Measurements from ENCODE around the gene DLG5.

Gene DLG5

GRCh38 chr10:77902159-77902558 is 24.4 kb downstream of the DLG5 start:
- Histone ChIP-seq H3K4me3 (ENCODE audit: low read depth, low read length) (no peak overlapping the region), H3K9ac (ENCODE audit: low read depth, low read length) (no peak overlapping the region), H3K9me3 (ENCODE audit: control insufficient read depth, insufficient read depth, low read length) (no peaks in the 10 kb centered on the region), H3K27me3 (ENCODE audit: control insufficient read depth, insufficient read depth, low read length) (no peaks in the 10 kb centered on the region), H3K27ac (ENCODE audit: low read depth, low read length) (no peak overlapping the region), H3K4me1 (ENCODE audit: control insufficient read depth, insufficient read depth, low read length) (peaks cover 10% of the 10 kb centered on the region), H3K36me3 (ENCODE audit: control insufficient read depth, insufficient read depth, low read length) (no peaks in the 10 kb centered on the region; the same call in 1 of the 2 replicates)

GRCh38 chr10:77901743-77902142 is 24.8 kb downstream of the DLG5 start:
- Histone ChIP-seq H3K36me3 (ENCODE audit: control insufficient read depth, insufficient read depth, low read length) (no peaks in the 10 kb centered on the region; the same call in 1 of the 2 replicates), H3K27me3 (ENCODE audit: control insufficient read depth, insufficient read depth, low read length) (no peaks in the 10 kb centered on the region), H3K27ac (ENCODE audit: low read depth, low read length) (no peak overlapping the region), H3K4me3 (ENCODE audit: low read depth, low read length) (no peak overlapping the region), H3K4me1 (ENCODE audit: control insufficient read depth, insufficient read depth, low read length) (peaks cover 10% of the 10 kb centered on the region), H3K9me3 (ENCODE audit: control insufficient read depth, insufficient read depth, low read length) (no peaks in the 10 kb centered on the region), H3K9ac (ENCODE audit: low read depth, low read length) (no peak overlapping the region)

GRCh38 chr10:77899690-77900089 is 26.9 kb downstream of the DLG5 start:
- H3K36me3 ChIP-seq (ENCODE audit: control insufficient read depth, insufficient read depth, low read length): no peaks in the 10 kb centered on the region; the same call in 1 of the 2 replicates
- H3K27ac ChIP-seq (ENCODE audit: low read depth, low read length): no peak overlapping the region
- no peak overlapping the region for H3K4me3 ChIP-seq (ENCODE audit: low read depth, low read length)
- no peaks in the 10 kb centered on the region for H3K27me3 ChIP-seq (ENCODE audit: control insufficient read depth, insufficient read depth, low read length)
- peaks cover 10% of the 10 kb centered on the region for H3K4me1 ChIP-seq (ENCODE audit: control insufficient read depth, insufficient read depth, low read length)
- no peak overlapping the region for H3K9ac ChIP-seq (ENCODE audit: low read depth, low read length)
- H3K9me3 ChIP-seq (ENCODE audit: control insufficient read depth, insufficient read depth, low read length): no peaks in the 10 kb centered on the region

DNA sequence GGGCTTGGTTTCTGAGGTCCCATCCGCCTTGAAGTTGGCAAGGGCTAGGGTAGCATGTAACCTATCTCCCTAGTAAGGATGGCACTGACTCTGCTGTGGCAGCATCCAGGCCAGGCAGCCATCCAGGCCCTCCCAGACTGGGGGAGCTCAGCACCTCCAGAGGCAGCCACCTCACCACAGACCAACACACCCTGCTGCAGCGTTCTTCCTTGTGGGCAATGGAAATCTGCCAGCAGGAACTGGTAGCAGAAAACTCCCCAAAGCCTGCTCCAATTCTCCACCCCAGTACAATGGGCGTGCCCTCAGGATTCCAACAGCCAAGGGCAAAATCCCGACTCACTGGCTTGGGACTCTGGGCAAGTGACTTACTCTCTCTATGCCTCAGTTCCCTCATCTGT is 27.5 kb downstream of the DLG5 start:
- no peaks in the 10 kb centered on the region; the same call in 1 of the 2 replicates for H3K36me3 ChIP-seq (ENCODE audit: control insufficient read depth, insufficient read depth, low read length)
- H3K9ac ChIP-seq (ENCODE audit: low read depth, low read length): no peak overlapping the region
- no peaks in the 10 kb centered on the region for H3K27me3 ChIP-seq (ENCODE audit: control insufficient read depth, insufficient read depth, low read length)
- H3K4me1 ChIP-seq (ENCODE audit: control insufficient read depth, insufficient read depth, low read length): peaks cover 12% of the 10 kb centered on the region
- no peak overlapping the region for H3K4me3 ChIP-seq (ENCODE audit: low read depth, low read length)
- H3K9me3 ChIP-seq (ENCODE audit: control insufficient read depth, insufficient read depth, low read length): no peaks in the 10 kb centered on the region
- peak overlapping the region; percentile 6 for H3K27ac ChIP-seq (ENCODE audit: low read depth, low read length)

- no peaks in the 10 kb centered on the region for H3K9me3 ChIP-seq (ENCODE audit: control insufficient read depth, insufficient read depth, low read length)
- H3K36me3 ChIP-seq (ENCODE audit: control insufficient read depth, insufficient read depth, low read length): no peaks in the 10 kb centered on the region; the same call in 1 of the 2 replicates
- H3K4me1 ChIP-seq (ENCODE audit: control insufficient read depth, insufficient read depth, low read length): peaks cover 16% of the 10 kb centered on the region
- no peak overlapping the region for H3K4me3 ChIP-seq (ENCODE audit: low read depth, low read length)
- H3K9ac ChIP-seq (ENCODE audit: low read depth, low read length): no peak overlapping the region
- H3K27ac ChIP-seq (ENCODE audit: low read depth, low read length): peak overlapping the region; percentile 6
- H3K27me3 ChIP-seq (ENCODE audit: control insufficient read depth, insufficient read depth, low read length): no peaks in the 10 kb centered on the region
These were observed 28.1 kb downstream of the DLG5 start for GRCh38 chr10:77898323-77899079.

GRCh38 chr10:77896058-77896457 is 30.5 kb downstream of the DLG5 start:
- Histone ChIP-seq H3K27ac (ENCODE audit: low read depth, low read length) (no peak overlapping the region), H3K4me3 (ENCODE audit: low read depth, low read length) (no peak overlapping the region), H3K27me3 (ENCODE audit: control insufficient read depth, insufficient read depth, low read length) (no peaks in the 10 kb centered on the region), H3K4me1 (ENCODE audit: control insufficient read depth, insufficient read depth, low read length) (peaks cover 30% of the 10 kb centered on the region), H3K36me3 (ENCODE audit: control insufficient read depth, insufficient read depth, low read length) (no peaks in the 10 kb centered on the region; the same call in 1 of the 2 replicates), H3K9ac (ENCODE audit: low read depth, low read length) (no peak overlapping the region), H3K9me3 (ENCODE audit: control insufficient read depth, insufficient read depth, low read length) (no peaks in the 10 kb centered on the region)

DNA sequence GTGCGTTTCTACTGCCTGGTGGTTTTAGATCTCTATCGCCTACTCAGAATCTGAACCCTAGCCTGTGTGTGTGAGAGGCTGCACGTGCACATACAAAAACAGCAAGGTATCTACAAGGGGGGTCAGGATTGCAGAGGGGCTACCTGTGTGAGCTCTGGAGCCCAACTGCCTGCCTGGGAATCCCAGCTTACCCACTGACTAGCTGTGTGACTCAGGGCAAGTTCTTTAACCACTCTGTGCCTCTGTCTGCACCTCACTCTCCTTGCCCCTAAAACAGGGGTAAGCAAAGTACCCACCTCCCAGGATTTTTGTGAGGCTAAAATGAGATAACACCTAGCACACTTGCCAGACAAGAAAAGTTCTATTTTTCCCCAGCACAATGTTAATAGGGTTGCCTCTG is 32.5 kb downstream of the DLG5 start:
- H3K27ac ChIP-seq (ENCODE audit: low read depth, low read length): peak overlapping the region; percentile 6
- no peak overlapping the region for H3K4me3 ChIP-seq (ENCODE audit: low read depth, low read length)
- H3K27me3 ChIP-seq (ENCODE audit: control insufficient read depth, insufficient read depth, low read length): no peaks in the 10 kb centered on the region
- H3K36me3 ChIP-seq (ENCODE audit: control insufficient read depth, insufficient read depth, low read length): no peaks in the 10 kb centered on the region
- H3K4me1 ChIP-seq (ENCODE audit: control insufficient read depth, insufficient read depth, low read length): peaks cover 43% of the 10 kb centered on the region
- H3K9me3 ChIP-seq (ENCODE audit: control insufficient read depth, insufficient read depth, low read length): no peaks in the 10 kb centered on the region
- no peak overlapping the region for H3K9ac ChIP-seq (ENCODE audit: low read depth, low read length)

GRCh38 chr10:77893386-77893785 is 33.2 kb downstream of the DLG5 start:
- no peak overlapping the region for H3K27ac ChIP-seq (ENCODE audit: low read depth, low read length)
- peaks cover 43% of the 10 kb centered on the region for H3K4me1 ChIP-seq (ENCODE audit: control insufficient read depth, insufficient read depth, low read length)

DNA sequence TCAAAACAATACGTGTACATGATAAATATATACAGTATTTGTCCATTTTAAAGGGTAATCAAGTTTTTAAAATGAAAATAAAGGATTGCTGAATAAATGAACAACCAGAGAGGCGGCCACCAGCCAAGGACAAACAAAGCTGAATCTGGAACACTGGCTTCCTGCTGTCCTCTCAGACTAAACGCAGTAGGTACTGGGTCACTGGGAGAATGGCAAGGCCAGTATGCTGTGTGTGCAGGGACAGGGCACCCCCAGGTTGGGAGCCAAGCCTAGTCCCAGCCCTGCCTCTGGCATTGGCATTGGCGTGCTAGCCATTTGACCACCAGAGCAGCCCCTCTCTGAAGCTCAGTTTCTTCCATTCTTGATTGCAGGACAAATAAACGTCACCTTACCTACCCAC is 33.8 kb downstream of the DLG5 start:
- Histone ChIP-seq H3K4me3 (ENCODE audit: low read depth, low read length) (no peak overlapping the region), H3K9ac (ENCODE audit: low read depth, low read length) (no peak overlapping the region), H3K27ac (ENCODE audit: low read depth, low read length) (no peak overlapping the region), H3K36me3 (ENCODE audit: control insufficient read depth, insufficient read depth, low read length) (no peaks in the 10 kb centered on the region), H3K27me3 (ENCODE audit: control insufficient read depth, insufficient read depth, low read length) (no peaks in the 10 kb centered on the region), H3K9me3 (ENCODE audit: control insufficient read depth, insufficient read depth, low read length) (no peaks in the 10 kb centered on the region), H3K4me1 (ENCODE audit: control insufficient read depth, insufficient read depth, low read length) (peaks cover 48% of the 10 kb centered on the region)

More at GRCh38 chr10:77893386-77893785, 33.2 kb downstream of the DLG5 start:
- Histone ChIP-seq H3K9ac (ENCODE audit: low read depth, low read length) (no peak overlapping the region), H3K27me3 (ENCODE audit: control insufficient read depth, insufficient read depth, low read length) (no peaks in the 10 kb centered on the region), H3K9me3 (ENCODE audit: control insufficient read depth, insufficient read depth, low read length) (no peaks in the 10 kb centered on the region), H3K36me3 (ENCODE audit: control insufficient read depth, insufficient read depth, low read length) (no peaks in the 10 kb centered on the region), H3K4me3 (ENCODE audit: low read depth, low read length) (no peak overlapping the region)

DNA sequence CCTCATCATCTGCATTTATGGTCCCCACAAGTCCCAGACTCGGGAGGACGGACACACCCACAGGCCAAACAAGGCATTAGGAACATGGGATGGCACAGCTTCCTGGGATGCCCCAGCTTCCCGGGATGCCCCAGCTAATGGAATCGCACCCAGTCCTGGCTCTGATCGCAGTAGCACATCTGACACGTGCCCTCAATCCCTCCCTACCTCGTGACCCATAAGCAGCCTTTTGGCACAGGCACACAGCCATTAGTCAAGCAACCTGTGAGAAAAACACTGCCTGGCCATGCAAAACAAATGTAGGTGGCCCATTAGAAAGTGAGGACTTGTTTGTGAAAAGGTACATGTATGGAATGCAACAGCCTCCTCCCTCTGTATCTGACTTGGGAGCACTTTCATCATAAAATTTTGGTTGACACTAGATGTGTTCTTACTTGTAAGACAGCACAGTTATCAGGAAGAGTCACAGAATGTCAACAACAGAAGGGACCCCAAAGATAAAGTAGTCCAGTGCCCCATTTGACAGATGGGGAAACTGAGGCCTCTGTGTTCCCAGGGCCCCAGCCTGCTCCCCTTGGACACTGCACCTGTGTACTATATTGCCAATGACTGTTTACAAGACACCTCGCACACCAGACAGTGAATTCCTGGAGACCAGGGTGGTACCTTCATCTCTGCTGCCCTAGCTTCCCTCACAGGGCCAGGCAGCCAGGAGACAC is 34.4 kb downstream of the DLG5 start:
- Histone ChIP-seq H3K27me3 (ENCODE audit: control insufficient read depth, insufficient read depth, low read length) (no peaks in the 10 kb centered on the region), H3K4me1 (ENCODE audit: control insufficient read depth, insufficient read depth, low read length) (peaks cover 54% of the 10 kb centered on the region), H3K27ac (ENCODE audit: low read depth, low read length) (peak overlapping the region; percentile 81), H3K9me3 (ENCODE audit: control insufficient read depth, insufficient read depth, low read length) (no peaks in the 10 kb centered on the region), H3K4me3 (ENCODE audit: low read depth, low read length) (no peak overlapping the region), H3K9ac (ENCODE audit: low read depth, low read length) (no peak overlapping the region), H3K36me3 (ENCODE audit: control insufficient read depth, insufficient read depth, low read length) (no peaks in the 10 kb centered on the region)

GRCh38 chr10:77890097-77890496 is 36.5 kb downstream of the DLG5 start:
- Histone ChIP-seq H3K9me3 (ENCODE audit: control insufficient read depth, insufficient read depth, low read length) (no peaks in the 10 kb centered on the region), H3K27ac (ENCODE audit: low read depth, low read length) (peak overlapping the region; percentile 91), H3K4me3 (ENCODE audit: low read depth, low read length) (0 out of 2 replicates have a peak overlapping the region, but pooled peaks have one; percentile 2), H3K36me3 (ENCODE audit: control insufficient read depth, insufficient read depth, low read length) (no peaks in the 10 kb centered on the region), H3K27me3 (ENCODE audit: control insufficient read depth, insufficient read depth, low read length) (no peaks in the 10 kb centered on the region), H3K9ac (ENCODE audit: low read depth, low read length) (no peak overlapping the region), H3K4me1 (ENCODE audit: control insufficient read depth, insufficient read depth, low read length) (peaks cover 69% of the 10 kb centered on the region)
